Posterior cingulate gyrus (tissue), 11 donors: ENCODE results near the gene CENPH.
"Not testable (repeated sequence)": the region's sequence is repeated elsewhere in the genome, so short reads cannot be mapped to it uniquely, and the experiment has no call there.

ENCODE experiments used
- DNase-seq, 10 donors: peaks; one replicate each; pipeline versions ENCODE4 v3.0.0 to v3.0.0-alpha.2; 2020 to 2021; ENCODE audit warnings: mixed read lengths in 3 of 10
- intact Hi-C: fragments of 100-400 bp; cut with DNase I; formaldehyde crosslinking; loops from one replicate; pipeline ENCODE4 v1.15.1; 2023

Gene CENPH

DNA sequence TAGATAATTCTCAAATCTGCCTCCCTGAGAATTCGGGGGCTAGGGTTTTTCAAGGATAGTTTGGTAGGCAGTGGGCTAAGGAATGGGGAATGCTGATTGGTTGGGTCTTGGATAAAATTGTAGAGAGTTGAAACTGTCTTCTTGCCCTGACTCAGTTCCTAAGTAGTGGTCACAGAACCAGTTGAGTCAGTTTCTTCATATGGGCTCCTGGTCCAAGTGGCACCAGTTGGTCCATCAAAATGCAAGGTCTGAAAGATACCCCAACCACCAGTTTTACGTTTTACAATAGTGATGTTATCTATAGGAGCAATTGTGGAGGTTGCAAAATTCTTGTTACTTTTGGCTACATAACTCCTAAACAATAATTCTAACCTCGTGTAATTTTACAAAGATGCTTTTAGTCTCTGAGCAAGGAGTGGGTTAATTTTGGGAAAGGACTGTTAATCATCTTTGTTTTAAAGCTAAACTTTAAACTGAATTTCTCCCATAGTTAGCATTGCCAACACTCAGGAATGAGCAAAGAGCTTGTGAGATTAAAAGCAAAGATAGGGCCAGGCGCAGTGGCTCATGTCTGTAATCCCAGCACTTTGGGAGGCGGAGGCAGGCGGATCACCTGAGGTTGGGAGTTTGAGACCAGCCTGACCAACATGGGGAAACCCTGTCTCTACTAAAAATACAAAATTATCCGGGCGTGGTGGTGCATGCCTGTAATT is 53.0 kb downstream of the CENPH start:
- intact Hi-C loops, result no loop called here
- no peak for DNase-seq

- no peak for DNase-seq
- intact Hi-C loops, result no loop called here
Measured at GRCh38 chr5:69245031-69245430, 55.6 kb downstream of the CENPH start.

- intact Hi-C loops, result no loop called here
Measured at GRCh38 chr5:69248019-69248418, 58.6 kb downstream of the CENPH start.

DNA sequence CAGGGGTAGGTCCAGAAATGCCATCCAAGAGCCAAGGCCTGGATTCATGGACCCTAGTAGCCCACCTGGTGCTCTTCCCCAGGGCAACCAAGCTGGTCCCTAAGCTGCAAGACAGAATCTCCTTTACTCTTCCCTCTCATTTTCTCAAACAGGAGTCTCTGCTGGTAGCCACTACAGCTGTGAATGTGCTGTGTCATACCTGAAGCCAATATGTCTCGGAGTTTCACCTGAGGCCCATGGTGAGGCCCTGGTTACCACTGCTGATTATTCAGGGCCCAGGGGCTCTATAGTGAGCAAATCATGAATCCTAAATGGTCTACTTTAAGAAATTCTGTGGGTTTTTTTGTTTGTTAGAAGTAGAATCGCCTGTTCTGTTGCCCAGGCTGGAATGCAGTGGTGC is 61.2 kb downstream of the CENPH start:
- DNase-seq, result no peak
- intact Hi-C loops, result no loop called here

More at GRCh38 chr5:69248019-69248418, 58.6 kb downstream of the CENPH start:
- DNase-seq, result no peak

DNA sequence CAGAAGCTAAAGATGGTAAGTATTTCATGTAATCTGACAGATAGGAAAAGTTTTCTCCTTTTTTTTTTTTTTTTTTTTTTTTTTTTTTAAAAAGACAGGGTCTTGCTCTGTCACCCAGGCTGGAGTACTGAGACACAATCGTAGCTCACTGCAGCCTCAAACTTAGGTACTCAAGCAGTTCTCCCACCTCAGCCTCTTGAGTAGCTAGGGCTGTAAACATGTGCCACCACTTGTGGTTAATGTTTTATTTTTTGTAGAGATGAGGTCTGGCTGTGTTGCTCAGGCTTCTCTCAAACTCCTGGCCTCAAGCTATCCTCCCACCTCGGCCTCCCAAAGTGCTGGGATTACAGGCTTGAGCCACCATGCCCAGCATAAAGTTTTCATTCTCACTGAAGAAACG is 63.1 kb downstream of the CENPH start:
- intact Hi-C loops, result no loop called here

GRCh38 chr5:69255940-69256339 is 66.6 kb downstream of the CENPH start:
- intact Hi-C loops, DNase-seq: not testable (repeated sequence)

More for the DNA sequence above, 63.1 kb downstream of the CENPH start:
- no peak for DNase-seq

DNA sequence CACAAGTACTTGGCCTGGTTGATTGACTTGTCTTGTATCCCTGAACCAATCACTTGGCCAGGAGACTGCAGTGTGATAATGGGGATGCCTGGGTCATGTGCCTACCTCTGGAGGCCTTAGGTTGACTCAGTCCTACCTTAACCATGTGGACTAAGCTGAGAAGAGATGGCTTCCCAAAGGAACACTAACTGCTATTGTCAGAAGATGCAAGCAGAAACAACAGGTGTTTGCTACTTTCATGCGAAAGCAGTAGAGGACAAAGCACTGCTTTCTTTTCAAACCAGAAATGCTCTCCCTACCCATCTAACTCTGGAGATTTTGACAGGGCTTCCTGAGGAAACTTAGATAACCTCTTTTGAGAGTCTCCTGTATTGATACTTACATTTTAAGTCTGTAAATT is 68.2 kb downstream of the CENPH start:
- intact Hi-C loops, result no loop called here
- no peak for DNase-seq
